ENCODE measurements around the gene RGS9. TPM values are rescaled to one million over a fixed set of nuclear protein-coding genes. Genes with fewer than 3 reads are reported as not detected.

RGS9 gene
- total and polyA plus RNA-seq, 2 of the 13 experiments (the other 11 are each of a cell fraction or from before 2014, with no cell fraction given) = 0.44 to 0.74 TPM

DNA sequence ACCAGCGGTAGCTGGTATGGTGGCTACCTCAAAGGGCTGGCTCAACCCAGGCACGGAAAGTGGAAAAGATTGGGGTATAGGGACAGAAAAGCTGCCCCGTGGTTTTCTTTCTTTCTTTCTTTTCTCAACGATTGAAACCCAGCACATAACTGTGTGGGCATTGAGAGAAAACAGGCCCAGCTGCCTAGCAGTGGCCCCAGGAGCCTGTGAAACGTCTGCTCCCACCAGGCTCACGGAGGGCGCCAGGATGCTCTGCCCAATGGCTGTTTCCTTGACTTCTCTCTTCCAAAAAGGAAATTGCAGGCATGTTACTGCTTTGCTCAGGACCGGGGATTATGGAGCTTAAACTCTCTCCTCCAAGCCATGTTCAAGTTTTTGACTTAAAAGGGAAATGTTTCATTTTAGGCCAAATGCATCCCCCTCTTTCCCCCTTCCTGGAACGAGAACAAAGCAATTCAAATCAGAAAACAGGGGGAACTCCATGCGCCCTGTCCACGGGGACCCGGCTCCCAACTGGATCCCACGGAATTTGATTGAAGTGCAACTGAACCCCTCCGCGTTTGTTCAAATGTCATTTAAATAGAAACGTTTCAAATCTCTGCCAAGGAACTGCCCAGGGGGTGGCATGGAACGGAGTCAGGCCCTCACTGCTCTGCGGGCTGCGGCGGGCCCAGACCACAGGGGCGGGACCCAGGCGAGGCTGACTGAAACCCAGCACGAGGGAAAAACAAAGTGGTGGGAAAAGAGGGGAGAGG lies 133.5 kb downstream of the RGS9 start:
- ChIA-PET POLR2A (no interaction called here), CTCF (ENCODE audit: low intra/inter-chr PET ratio, low total read pairs) (no interaction called here)
- BruUV-seq (replicated peaks) = no TSS peak
- no peak overlapping the region for H3K4me2 ChIP-seq (ENCODE audit: low read depth, low read length)
- ATAC-seq (no peak), DNase-seq (ENCODE audit: low spot score) (no peak), FAIRE-seq (no peak)
- no peaks in the 10 kb centered on the region for H4K20me1 ChIP-seq (ENCODE audit: insufficient read depth, low read length)
- H3K4me3 ChIP-seq (replicated peaks in 1 of 3; ENCODE audit: insufficient read depth in 1 of 3, low read depth in 2 of 3, low read length in 3 of 3) = no peak overlapping the region
- in situ Hi-C loops (cut with HindIII; ENCODE audit: extremely low pct_ligation_motif_present, low pct_unique_long_range_greater_than_20kb) (no loop called here), intact Hi-C loops (cut with micrococcal nuclease; ENCODE audit: unreplicated experiment) (no loop called here)
- H3K4me1 ChIP-seq (ENCODE audit: insufficient read depth, low read length) = no peaks in the 10 kb centered on the region
- H3K9ac ChIP-seq (ENCODE audit: insufficient read depth, low read depth, low read length) = no peak overlapping the region
- no peak overlapping the region for H3K27ac ChIP-seq (ENCODE audit: extremely low read length, insufficient read depth, low read length)
- no peaks in the 10 kb centered on the region; a peak in 2 of 5 replicates for H3K27me3 ChIP-seq (ENCODE audit: control insufficient read depth in 1 of 2, insufficient read depth in 2 of 2, low read length in 2 of 2)
- H2AFZ ChIP-seq (ENCODE audit: low read length) = no peak overlapping the region
- H3K79me2 ChIP-seq (ENCODE audit: insufficient read depth, low read length) = no peaks in the 10 kb centered on the region
- H3K9me3 ChIP-seq (ENCODE audit: low read length) = no peaks in the 10 kb centered on the region
- H3K36me3 ChIP-seq (replicated peaks in 1 of 2; ENCODE audit: control insufficient read depth in 1 of 2, insufficient read depth in 2 of 2, low read length in 2 of 2) = no peaks in the 10 kb centered on the region
- 50% methylated on average over 23 of the region's 23 CpGs for WGBS (ENCODE audit: low lambda C conversion rate)
- TF ChIP-seq, protein P1, sequence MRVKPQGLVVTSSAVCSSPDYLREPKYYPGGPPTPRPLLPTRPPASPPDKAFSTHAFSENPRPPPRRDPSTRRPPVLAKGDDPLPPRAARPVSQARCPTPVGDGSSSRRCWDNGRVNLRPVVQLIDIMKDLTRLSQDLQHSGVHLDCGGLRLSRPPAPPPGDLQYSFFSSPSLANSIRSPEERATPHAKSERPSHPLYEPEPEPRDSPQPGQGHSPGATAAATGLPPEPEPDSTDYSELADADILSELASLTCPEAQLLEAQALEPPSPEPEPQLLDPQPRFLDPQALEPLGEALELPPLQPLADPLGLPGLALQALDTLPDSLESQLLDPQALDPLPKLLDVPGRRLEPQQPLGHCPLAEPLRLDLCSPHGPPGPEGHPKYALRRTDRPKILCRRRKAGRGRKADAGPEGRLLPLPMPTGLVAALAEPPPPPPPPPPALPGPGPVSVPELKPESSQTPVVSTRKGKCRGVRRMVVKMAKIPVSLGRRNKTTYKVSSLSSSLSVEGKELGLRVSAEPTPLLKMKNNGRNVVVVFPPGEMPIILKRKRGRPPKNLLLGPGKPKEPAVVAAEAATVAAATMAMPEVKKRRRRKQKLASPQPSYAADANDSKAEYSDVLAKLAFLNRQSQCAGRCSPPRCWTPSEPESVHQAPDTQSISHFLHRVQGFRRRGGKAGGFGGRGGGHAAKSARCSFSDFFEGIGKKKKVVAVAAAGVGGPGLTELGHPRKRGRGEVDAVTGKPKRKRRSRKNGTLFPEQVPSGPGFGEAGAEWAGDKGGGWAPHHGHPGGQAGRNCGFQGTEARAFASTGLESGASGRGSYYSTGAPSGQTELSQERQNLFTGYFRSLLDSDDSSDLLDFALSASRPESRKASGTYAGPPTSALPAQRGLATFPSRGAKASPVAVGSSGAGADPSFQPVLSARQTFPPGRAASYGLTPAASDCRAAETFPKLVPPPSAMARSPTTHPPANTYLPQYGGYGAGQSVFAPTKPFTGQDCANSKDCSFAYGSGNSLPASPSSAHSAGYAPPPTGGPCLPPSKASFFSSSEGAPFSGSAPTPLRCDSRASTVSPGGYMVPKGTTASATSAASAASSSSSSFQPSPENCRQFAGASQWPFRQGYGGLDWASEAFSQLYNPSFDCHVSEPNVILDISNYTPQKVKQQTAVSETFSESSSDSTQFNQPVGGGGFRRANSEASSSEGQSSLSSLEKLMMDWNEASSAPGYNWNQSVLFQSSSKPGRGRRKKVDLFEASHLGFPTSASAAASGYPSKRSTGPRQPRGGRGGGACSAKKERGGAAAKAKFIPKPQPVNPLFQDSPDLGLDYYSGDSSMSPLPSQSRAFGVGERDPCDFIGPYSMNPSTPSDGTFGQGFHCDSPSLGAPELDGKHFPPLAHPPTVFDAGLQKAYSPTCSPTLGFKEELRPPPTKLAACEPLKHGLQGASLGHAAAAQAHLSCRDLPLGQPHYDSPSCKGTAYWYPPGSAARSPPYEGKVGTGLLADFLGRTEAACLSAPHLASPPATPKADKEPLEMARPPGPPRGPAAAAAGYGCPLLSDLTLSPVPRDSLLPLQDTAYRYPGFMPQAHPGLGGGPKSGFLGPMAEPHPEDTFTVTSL (CRISPR knock-in tag; IDR thresholded peaks at IDR 0.05; ENCODE audit: borderline replicate concordance) = no peak
- no peak for TF ChIP-seq ZNF383 (CRISPR knock-in tag; IDR thresholded peaks at IDR 0.05; ENCODE audit: borderline replicate concordance)
- TF ChIP-seq PHF20 (CRISPR knock-in tag; IDR thresholded peaks at IDR 0.05) = no peak
- TF ChIP-seq, protein P2, sequence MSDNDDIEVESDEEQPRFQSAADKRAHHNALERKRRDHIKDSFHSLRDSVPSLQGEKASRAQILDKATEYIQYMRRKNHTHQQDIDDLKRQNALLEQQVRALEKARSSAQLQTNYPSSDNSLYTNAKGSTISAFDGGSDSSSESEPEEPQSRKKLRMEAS (IDR thresholded peaks at IDR 0.05) = no peak
- TF ChIP-seq NCOA1 (CRISPR knock-in tag; IDR thresholded peaks at IDR 0.05) = no peak
- no peak for TF ChIP-seq ZSCAN25 (CRISPR knock-in tag; IDR thresholded peaks at IDR 0.05)
- TF ChIP-seq HHEX (CRISPR knock-in tag; IDR thresholded peaks at IDR 0.05) = no peak
- TF ChIP-seq, protein P3, sequence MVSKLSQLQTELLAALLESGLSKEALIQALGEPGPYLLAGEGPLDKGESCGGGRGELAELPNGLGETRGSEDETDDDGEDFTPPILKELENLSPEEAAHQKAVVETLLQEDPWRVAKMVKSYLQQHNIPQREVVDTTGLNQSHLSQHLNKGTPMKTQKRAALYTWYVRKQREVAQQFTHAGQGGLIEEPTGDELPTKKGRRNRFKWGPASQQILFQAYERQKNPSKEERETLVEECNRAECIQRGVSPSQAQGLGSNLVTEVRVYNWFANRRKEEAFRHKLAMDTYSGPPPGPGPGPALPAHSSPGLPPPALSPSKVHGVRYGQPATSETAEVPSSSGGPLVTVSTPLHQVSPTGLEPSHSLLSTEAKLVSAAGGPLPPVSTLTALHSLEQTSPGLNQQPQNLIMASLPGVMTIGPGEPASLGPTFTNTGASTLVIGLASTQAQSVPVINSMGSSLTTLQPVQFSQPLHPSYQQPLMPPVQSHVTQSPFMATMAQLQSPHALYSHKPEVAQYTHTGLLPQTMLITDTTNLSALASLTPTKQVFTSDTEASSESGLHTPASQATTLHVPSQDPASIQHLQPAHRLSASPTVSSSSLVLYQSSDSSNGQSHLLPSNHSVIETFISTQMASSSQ (IDR thresholded peaks at IDR 0.05; ENCODE audit: low read depth) = no peak
- TF ChIP-seq, protein P3 (CRISPR knock-in tag; IDR thresholded peaks at IDR 0.05; ENCODE audit: borderline replicate concordance) = no peak
- no peak for TF ChIP-seq ZNF615 (CRISPR knock-in tag; IDR thresholded peaks at IDR 0.05; ENCODE audit: borderline replicate concordance)
- TF ChIP-seq ZNF782 (CRISPR knock-in tag; IDR thresholded peaks at IDR 0.05; ENCODE audit: borderline replicate concordance) = no peak

Measured in HepG2 (cell line).